Uterus (tissue), 4 donors: Measurements from ENCODE around the gene METTL5. TPM values are rescaled to one million over a fixed set of nuclear protein-coding genes. Genes with fewer than 3 reads are reported as not detected.
"Not testable (repeated sequence)": the region's sequence is repeated elsewhere in the genome, so short reads cannot be mapped to it uniquely, and the experiment has no call there.

Experiments
- DNase-seq, 2 donors: peaks; one replicate each; pipeline ENCODE4 v3.0.0-alpha.2; 2019 to 2020
- H3K27ac ChIP-seq, 2 donors: fragments of 200-600 bp; sonication (generic); 1 replicate in 1 of 2; 2 replicates in 1 of 2; pipeline ENCODE4 v1.5.1; 2016 to 2018
- H3K27me3 ChIP-seq, 2 donors: fragments of 200-600 bp; sonication (generic); one replicate each; pipeline ENCODE4 v1.5.1; 2018 to 2019; ENCODE audit warnings: control low read depth in 1 of 2
- H3K36me3 ChIP-seq, 2 donors: fragments of 200-600 bp; sonication (generic); one replicate each; pipeline ENCODE4 v1.5.1; 2019; ENCODE audit warnings: control low read depth in 1 of 2
- H3K4me1 ChIP-seq, 2 donors: fragments of 200-600 bp; sonication (generic); one replicate each; pipeline ENCODE4 v1.5.1; 2018 to 2019; ENCODE audit warnings: control low read depth in 1 of 2
- H3K4me3 ChIP-seq, 2 donors: fragments of 200-600 bp; sonication (generic); 1 replicate in 1 of 2; 2 replicates in 1 of 2; pipeline ENCODE4 v1.5.1; 2018 to 2019; ENCODE audit warnings: mild to moderate bottlenecking in 1 of 2
- H3K9me3 ChIP-seq, 2 donors: fragments of 200-600 bp; sonication (generic); one replicate each; pipeline ENCODE4 v1.5.1; 2019; ENCODE audit warnings: control low read depth in 1 of 2
- POLR2A ChIP-seq, 2 donors: fragments of 450-650 bp; IDR thresholded peaks; one replicate each; pipeline ENCODE4 v1.6.1; 2016; ENCODE audit warnings: antibody characterized with exemption in 2 of 2, mild to moderate bottlenecking in 1 of 2, moderate library complexity in 1 of 2
- intact Hi-C: fragments of 100-400 bp; cut with DNase I; formaldehyde crosslinking; loops from one replicate; pipeline ENCODE4 v1.15.1; 2023; ENCODE audit warnings: low total_unique reads
- total RNA-seq, 4 donors: library from RNA; depleted of rRNA in 3 of 4; stranded (reverse); fragments of >200 nt in 3 of 4; gene quantifications; one replicate each; pipeline versions ENCODE4 v1.1.0 to v1.2.4, GENCODE V29; 2014 to 2023
- TF ChIP-seq, protein P1 (sequence below), 4 experiments: fragments of 200-600 bp in 2 of 4; fragments of 450-650 bp in 2 of 4; sonication (generic) in 2 of 4; IDR thresholded peaks; one replicate each; pipeline ENCODE4 v1.5.1; 2016 to 2019; ENCODE audit warnings: antibody characterized with exemption in 4 of 4, mild to moderate bottlenecking in 2 of 4, moderate library complexity in 1 of 4
- donor health status: DM: yes; HTN: yes; CAD: no.

METTL5 gene
- total RNA-seq, 4 donors from 2014 or later = 28.5 to 763 (median 38.4) TPM

- H3K27me3 ChIP-seq = no peaks in the 10 kb centered on the region
- intact Hi-C loops = loop anchor here (10.0 kb wide), 1 partner anchor 51 kb away; no protein-coding TSS in a partner anchor
- H3K4me3 ChIP-seq = peak overlapping the region; percentile 77 to 82
- H3K4me1 ChIP-seq = peaks cover 0 to 7% of the 10 kb centered on the region in 2 donors
- no peak for DNase-seq
- no peaks in the 10 kb centered on the region for H3K36me3 ChIP-seq
- H3K9me3 ChIP-seq = no peaks in the 10 kb centered on the region
- TF ChIP-seq, protein P1, sequence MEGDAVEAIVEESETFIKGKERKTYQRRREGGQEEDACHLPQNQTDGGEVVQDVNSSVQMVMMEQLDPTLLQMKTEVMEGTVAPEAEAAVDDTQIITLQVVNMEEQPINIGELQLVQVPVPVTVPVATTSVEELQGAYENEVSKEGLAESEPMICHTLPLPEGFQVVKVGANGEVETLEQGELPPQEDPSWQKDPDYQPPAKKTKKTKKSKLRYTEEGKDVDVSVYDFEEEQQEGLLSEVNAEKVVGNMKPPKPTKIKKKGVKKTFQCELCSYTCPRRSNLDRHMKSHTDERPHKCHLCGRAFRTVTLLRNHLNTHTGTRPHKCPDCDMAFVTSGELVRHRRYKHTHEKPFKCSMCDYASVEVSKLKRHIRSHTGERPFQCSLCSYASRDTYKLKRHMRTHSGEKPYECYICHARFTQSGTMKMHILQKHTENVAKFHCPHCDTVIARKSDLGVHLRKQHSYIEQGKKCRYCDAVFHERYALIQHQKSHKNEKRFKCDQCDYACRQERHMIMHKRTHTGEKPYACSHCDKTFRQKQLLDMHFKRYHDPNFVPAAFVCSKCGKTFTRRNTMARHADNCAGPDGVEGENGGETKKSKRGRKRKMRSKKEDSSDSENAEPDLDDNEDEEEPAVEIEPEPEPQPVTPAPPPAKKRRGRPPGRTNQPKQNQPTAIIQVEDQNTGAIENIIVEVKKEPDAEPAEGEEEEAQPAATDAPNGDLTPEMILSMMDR (IDR thresholded peaks at IDR 0.05) = no peak
- TF ChIP-seq POLR2A (IDR thresholded peaks at IDR 0.05) = no peak
- peak overlapping the region; percentile 81 to 84 for H3K27ac ChIP-seq
These were observed 721 bp downstream of the METTL5 start for GRCh38 chr2:169823996-169824372.

- H3K9me3 ChIP-seq = no peaks in the 10 kb centered on the region
- no peaks in the 10 kb centered on the region for H3K27me3 ChIP-seq
- TF ChIP-seq, protein P1 (IDR thresholded peaks at IDR 0.05) = no peak
- TF ChIP-seq POLR2A (IDR thresholded peaks at IDR 0.05) = no peak
- peaks cover 0 to 7% of the 10 kb centered on the region in 2 donors for H3K4me1 ChIP-seq
- intact Hi-C loops = loop anchor here (10.0 kb wide), 1 partner anchor 52 kb away; no protein-coding TSS in a partner anchor
- H3K36me3 ChIP-seq = no peaks in the 10 kb centered on the region
- H3K27ac ChIP-seq = no peak overlapping the region
- DNase-seq = no peak
- no peak overlapping the region for H3K4me3 ChIP-seq
These were observed 1.8 kb downstream of the METTL5 start for GRCh38 chr2:169822785-169823392.

DNA sequence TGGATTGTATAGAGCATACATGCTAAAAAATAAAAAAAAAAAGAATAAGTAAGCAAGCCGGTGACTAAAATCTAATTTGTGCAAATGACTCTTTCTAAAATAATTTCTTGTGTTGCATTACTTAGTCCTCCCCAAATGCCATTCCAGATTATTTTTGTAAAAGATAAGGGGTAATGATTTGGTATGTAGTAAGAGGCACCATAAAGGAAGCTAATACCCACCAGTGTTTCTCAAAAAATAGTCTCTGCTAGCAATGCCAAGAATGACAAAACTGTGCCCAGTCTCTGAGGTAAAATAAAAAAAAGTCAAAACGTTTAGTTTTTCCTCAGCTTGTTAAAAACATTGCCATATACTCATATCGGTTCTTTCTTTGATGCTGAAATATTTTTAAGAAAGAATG lies 2.7 kb downstream of the METTL5 start:
- Histone ChIP-seq H3K27ac (no peak overlapping the region), H3K4me1 (peaks cover 0 to 7% of the 10 kb centered on the region in 2 donors), H3K9me3 (no peaks in the 10 kb centered on the region), H3K27me3 (no peaks in the 10 kb centered on the region), H3K4me3 (no peak overlapping the region), H3K36me3 (no peaks in the 10 kb centered on the region)
- intact Hi-C loops = loop anchor here (10.0 kb wide), 1 partner anchor 53 kb away; no protein-coding TSS in a partner anchor
- TF ChIP-seq, protein P1 (IDR thresholded peaks at IDR 0.05) = no peak
- no peak for TF ChIP-seq POLR2A (IDR thresholded peaks at IDR 0.05)
- no peak for DNase-seq

DNA sequence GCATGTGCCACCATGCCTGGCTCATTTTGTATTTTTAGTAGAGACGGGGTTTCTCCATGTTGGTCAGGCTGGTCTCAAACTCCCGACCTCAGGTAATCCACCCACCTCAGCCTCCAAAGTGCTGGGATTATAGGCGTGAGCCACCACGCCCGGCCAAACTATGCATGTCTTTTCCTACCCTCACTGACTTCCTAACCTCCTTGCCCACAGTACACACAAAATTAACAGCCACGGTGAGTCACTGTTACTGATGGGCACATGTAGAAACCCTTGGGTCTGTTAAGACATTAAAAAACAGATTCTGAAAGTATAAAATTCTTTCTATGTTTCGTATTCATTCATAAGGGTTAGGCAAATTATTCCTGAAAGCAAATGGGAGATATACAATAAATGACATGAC lies 4.6 kb downstream of the METTL5 start:
- H3K36me3 ChIP-seq, H3K27me3 ChIP-seq, DNase-seq, H3K4me3 ChIP-seq, H3K4me1 ChIP-seq, H3K9me3 ChIP-seq, H3K27ac ChIP-seq: not testable (repeated sequence)
- intact Hi-C loops = loop anchor here (10.0 kb wide), 1 partner anchor 55 kb away; no protein-coding TSS in a partner anchor

DNA sequence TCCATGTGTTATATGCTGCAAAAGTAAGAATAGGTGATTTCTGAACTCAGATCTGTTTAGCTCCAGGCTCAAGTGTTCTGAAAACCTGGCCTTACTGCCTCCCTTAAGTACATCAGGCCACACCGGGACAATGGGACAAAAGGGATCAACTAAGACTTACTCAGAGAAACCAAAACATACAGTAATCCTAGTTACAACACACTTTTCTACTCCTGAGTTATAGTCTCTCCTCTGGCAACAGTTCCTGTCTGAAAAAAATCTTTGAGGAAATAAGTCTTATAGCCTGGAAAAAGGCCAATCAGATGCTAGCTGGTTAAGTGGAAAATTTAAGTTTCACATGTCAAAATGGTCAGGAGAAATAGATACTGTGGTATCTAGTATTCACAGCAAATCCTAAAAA lies 5.6 kb downstream of the METTL5 start:
- no peak for DNase-seq
- no peak overlapping the region for H3K27ac ChIP-seq
- intact Hi-C loops = no loop called here
- H3K4me3 ChIP-seq = no peak overlapping the region
- H3K36me3 ChIP-seq = no peaks in the 10 kb centered on the region
- H3K9me3 ChIP-seq = no peaks in the 10 kb centered on the region
- H3K27me3 ChIP-seq = no peaks in the 10 kb centered on the region
- H3K4me1 ChIP-seq = peaks cover 0 to 7% of the 10 kb centered on the region in 2 donors
- TF ChIP-seq POLR2A (IDR thresholded peaks at IDR 0.05) = no peak
- TF ChIP-seq, protein P1 (IDR thresholded peaks at IDR 0.05) = no peak
